Femur (tissue), 1 donor: ENCODE measurements around the gene PRKD1.
"Not testable (repeated sequence)": the region's sequence is repeated elsewhere in the genome, so short reads cannot be mapped to it uniquely, and the experiment has no call there.

Experiments
- DNase-seq: peaks from one replicate; pipeline ENCODE4 v3.0.0-alpha.2; 2017

PRKD1 gene

DNA sequence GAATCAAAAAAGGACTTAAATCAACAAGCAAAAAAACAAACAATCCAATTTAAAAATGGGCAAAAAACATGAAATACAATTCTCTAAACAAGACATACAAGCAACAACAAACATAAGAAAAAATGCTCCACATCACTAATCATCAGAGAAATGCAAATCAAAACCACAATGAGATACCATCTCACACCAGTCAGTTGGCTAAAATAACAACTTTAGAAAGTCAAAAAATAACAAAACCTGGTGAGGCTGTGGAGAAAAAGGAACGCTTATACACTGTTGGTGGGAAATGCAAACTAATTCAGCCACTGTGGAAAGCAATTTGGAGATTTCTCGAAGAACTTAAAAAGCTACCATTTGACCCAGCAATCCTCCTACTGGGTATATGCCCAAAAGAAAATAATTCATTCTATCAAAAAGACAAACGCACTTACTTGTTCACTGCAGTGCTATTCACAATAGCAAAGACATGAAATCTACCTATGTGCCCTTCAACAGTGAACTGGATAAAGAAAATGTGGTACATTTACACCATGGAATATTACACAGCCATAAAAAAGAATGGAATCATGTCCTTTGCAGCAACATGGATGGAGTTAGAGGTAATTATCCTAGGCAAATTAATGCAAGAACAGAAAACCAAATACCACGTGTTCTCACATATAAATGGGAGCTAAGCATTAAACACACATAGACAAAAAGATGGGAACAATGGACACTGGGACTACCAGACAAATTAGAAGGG, 26.9 kb downstream of the PRKD1 start:
- DNase-seq = no peak

DNA sequence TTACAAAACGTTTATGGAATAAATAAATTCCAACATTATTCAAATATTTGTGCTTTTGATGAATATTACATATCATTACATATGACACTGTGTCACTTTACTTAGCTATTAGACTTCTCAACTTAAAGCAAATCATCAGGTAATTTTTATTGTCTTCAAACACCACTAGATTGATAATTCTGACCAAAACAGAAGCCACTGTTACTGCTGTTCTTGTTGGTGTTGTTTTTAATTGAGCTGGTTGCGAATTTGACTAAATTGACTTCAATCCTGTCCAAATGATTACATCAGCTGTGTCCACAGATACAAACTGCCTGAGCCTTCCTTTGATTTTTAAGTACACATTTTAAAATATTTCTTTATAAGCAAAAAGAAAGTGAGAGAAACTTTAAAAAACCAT, 29.2 kb downstream of the PRKD1 start:
- no peak for DNase-seq

DNA sequence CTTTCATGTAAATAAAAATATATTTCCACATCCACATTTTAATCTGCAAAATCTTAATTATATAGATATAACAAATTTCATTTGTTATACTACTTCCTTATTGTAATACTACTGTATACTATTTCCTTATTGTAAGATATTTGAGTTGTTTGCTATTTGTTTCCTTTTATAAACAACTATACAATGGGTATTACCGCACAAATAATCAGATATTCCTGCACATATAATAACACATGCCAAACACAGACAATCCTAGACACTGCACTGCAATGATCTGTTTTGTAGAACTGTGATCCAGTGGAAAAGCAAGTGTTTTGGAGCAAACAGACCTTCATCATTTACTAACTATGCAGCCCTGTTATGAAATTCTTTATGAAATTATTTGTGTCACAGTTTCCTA, 30.5 kb downstream of the PRKD1 start:
- DNase-seq = no peak

DNA sequence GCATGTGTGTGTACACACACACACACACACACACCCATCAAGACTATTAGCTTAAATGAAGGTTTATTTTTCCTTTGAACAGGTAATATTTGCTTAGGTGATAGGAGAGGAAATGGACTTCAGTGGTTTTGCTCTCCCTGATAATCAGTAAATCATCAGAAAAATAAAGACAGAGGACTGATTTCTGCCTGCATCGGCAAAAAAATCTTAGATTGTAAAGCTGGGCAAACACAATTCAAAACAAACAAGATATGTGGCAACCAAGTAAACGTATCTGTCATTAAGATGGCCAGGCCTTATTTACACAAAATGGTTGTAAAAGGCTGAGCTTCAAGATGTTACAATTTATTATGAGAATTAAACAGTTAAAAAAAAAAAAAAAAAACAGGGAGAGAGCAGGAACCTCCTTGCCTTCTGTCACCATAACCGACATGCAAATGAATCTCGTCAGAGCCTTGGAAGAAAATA, 31.3 kb downstream of the PRKD1 start:
- DNase-seq = no peak

DNA sequence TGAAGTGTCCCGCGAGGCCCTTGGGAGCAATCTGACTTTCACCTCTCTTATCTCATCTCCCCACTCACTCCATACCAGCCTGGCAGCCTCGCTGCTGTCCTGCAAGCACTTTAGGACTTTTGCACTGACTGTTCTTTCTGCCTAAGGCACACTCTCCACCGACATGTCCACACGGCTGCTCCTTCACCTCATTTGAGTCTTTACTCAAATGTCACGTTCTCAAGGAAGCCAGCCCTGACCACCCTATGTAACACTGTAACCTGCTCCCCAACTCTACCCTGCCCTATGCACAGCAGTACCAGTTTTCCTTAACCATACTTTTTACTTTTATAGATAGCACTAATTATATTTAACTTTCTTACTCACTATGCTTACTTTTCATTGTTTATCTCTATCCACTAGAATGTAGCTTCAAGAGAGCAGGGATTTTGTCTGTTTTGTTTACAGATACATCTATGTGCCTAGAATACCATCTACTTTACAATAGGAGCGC, 32.0 kb downstream of the PRKD1 start:
- no peak for DNase-seq

DNA sequence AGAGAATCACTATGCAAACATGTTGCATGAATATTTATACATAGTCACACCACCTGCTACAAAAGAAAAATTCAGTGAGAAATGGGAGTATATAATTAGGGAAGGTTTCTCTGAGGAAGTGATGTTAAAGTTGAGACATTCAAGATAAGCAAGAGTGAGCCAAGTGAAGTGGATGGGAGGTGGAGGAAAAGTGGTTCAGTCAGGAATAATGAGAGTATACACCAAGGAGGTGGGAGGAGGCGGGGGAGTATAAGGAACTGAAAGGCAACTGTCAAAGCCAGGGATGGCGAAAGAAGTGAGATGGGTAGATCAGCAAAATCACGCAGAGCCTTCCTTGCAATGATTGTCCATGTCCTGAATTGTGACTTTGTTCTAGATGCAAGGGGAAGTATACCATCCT, 33.7 kb downstream of the PRKD1 start:
- DNase-seq = no peak

DNA sequence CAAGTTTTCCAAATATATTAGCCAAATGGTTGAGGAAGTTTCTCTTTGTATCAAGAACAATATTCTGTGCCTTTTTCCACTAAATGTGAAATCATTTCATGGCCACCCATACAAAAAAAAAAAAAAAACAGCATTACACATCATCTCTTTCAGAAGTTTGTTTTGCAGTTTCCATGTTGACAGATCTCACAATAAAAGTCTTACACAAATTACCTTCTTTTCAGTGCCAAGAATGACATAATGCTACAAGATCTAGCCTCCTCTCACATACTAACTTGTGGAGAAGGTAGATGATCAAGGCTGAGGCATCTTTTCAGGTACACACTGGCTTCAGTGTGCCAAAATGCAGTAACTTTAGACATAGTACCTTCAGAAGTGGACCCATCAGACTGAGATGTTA, 35.3 kb downstream of the PRKD1 start:
- DNase-seq = no peak

DNA sequence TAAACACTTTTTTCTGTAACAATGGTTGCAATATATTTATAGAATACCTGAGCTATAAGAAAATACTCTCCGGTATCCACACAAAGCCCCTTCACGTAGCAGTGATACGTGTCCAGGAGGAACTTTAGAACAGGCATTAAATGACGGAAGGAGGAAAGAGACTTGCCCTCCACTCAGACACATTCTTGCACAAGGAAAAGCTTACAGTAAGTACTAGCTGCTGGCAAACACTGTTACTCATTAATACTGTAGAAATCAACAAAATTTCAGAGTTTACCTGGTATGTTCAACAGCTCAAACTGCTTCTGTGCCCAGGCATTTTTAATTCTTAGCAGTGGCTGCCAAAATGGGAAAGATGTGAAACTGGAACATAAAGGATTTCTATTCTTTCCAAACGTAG, 41.7 kb downstream of the PRKD1 start:
- no peak for DNase-seq

DNA sequence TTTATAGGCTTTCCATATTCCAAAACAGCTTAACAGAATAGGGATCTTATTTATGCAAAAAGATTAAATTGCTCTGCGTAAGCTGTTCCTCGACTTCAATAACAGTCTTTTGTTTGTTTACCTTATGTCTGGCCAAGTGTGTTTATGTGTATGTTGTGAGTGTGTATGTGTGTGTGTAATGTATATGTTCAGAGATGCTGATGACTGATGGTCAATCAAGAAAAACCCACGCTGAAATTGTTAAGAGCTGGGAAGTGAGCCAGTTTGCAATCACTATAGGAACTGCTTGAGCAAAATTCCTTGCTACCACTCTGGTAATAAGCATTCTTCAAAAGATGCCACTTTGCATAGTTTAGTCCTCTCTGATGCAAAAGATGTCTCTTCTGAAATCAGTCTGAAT, 59.6 kb downstream of the PRKD1 start:
- no peak for DNase-seq

DNA sequence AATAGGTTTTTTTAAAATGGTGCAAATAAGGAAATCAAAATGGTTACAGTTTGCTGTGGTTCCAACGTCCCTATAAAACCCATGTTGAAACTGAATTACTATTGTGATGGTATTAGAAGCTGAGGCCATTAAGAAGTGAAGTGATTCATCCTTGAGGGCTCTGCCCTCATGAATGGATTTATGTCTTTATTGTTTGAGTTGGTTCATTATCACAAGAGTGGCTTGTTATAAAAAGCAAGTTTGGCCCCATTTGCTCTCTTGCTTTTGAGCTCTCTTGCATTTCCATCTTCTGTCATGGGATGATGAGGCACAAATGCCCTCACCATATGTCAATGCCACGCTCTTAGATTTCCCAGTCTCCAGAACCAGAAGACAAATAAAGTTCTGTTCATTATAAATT, 62.3 kb downstream of the PRKD1 start:
- DNase-seq = no peak

DNA sequence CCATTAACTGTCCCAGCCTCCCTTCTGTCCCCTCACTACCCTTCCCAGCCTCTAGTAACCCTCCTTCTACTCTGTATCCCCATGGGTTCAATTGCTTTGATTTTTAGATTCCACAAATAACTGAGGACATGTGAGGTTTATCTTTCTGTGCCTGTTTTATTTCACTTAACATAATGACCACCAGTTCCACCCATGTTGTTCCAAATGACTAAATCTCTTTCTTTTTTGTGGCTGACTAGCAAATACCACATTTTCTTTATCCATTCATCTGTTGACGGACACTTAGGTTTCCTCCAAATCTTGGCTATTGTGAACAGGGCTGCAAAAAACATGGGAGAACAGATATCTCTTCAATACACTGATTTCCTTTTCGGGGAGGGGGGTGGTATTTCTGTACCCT, 65.7 kb downstream of the PRKD1 start:
- no peak for DNase-seq

DNA sequence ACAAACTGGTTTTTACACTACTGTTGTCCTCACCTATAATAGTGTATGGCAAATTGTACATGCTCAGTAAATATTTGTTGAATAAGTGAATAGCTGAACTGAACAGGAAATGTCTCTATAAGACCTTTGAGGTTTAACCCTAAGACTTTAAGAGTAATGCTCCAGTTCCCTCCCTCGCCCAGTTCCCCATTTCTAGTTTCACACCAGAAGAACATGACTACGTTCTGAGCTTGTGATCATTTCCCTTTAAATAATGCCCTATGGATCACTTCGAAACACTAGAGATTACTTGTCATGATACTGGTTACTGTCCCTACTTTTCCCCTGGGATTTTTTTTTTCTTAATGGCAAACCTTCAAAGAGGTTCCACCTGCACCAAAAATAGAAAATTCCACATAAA, 69.3 kb downstream of the PRKD1 start:
- DNase-seq = no peak

DNA sequence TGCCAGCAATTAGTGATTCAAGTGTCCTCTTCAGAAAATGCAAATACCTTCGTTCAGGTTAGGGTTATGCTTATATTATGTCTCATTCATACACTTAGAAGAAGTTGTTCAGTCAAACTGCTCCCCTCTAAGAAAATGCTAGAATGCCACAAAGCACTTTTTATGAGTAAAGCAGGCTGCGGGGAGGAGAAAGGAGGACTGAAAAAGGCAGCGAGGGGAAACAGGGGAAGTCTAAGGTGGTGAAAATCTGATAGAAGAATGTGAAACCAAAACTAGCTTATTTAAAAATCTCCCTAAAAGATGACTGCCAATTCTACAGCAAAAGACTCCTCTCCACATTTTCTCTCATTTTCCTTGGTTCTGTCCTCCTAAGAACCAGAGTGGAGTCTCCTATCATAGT, 70.1 kb downstream of the PRKD1 start:
- DNase-seq = no peak

DNA sequence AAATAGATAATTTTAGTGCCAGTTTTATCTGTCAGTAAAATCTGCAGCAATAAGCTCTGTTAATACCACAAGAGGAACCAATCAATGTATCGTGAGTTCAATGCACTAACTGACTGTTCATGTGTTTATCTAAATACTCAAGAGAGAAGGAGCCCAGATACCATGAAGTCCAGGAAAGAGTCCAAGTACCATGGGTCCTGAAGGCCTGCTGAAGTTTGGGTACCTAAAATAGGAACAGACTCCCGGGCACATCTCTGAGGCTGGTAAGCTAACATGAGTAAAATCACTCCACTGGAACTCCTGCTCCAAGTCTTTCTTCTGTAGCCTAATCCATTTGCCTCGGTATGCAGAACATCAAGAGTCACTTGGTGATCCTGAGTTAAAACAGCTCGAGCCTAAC, 71.1 kb downstream of the PRKD1 start:
- no peak for DNase-seq

DNA sequence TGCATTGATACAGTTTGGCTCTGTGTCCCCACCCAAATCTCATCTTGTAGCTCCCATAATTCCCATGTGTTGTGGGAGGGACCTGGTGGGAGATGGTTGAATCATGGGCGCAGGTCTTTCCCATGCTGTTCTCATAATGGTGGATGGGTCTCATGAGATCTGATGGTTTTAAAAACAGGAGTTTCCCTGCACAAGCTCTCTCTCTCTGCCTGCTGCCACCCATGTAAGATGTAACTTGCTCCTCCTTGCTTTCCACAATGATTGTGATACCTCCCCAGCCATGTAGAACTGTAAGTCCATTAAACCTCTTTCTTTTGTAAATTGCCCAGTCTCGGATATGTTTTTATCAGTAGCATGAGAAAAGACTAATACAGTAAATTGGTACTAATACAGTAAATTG, 74.0 kb downstream of the PRKD1 start:
- DNase-seq = not testable (repeated sequence)

DNA sequence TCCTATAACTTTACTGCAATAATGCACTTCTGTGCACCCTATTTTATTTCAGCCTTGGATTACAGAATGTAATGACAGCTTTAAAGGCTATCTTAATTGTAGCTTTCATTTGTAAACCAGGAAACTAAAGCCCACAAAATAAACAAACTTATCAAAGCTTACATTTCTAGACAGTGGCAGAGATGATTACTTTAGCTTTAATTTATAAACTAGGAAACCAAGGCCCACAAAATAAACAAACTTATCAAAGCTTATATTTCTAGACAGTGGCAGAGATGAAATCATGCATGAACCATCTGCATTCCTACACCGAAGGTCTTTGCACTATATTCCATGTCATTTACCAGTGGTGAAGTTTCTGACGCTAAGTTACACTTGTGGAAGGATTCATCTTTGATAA, 74.4 kb downstream of the PRKD1 start:
- no peak for DNase-seq

DNA sequence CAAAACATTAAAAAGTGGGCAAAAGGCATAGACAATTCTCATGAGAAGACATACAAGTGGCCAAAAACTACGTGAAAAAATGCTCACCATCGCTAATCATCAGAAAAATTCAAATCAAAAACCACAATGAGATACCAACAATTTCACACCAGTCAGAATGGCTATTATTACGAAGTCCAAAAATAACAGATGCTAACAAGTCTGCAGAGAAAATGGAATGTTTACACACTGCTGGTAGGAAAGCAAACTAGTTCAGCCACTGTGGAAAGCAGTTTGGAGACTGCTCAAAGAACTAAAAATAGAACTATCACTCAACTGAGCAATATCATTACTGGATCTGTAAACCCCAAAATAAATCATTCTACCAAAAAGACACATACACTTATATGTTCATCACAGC, 76.2 kb downstream of the PRKD1 start:
- DNase-seq = no peak

DNA sequence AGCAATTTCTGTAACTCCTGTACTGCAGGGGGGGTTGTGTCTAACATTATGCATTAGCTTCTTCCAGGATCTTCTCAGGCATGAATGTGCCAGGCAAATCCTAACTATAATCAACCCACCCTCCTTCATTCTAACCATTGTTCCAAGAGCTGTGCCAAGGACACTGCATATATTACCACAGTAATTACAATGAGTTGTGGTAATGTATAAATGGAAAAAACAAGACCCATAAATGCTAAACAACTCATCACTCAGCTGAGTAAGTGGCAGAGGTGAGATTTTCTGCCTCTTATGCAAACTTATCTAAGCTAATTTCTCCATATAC, 80.6 kb downstream of the PRKD1 start:
- DNase-seq = no peak

DNA sequence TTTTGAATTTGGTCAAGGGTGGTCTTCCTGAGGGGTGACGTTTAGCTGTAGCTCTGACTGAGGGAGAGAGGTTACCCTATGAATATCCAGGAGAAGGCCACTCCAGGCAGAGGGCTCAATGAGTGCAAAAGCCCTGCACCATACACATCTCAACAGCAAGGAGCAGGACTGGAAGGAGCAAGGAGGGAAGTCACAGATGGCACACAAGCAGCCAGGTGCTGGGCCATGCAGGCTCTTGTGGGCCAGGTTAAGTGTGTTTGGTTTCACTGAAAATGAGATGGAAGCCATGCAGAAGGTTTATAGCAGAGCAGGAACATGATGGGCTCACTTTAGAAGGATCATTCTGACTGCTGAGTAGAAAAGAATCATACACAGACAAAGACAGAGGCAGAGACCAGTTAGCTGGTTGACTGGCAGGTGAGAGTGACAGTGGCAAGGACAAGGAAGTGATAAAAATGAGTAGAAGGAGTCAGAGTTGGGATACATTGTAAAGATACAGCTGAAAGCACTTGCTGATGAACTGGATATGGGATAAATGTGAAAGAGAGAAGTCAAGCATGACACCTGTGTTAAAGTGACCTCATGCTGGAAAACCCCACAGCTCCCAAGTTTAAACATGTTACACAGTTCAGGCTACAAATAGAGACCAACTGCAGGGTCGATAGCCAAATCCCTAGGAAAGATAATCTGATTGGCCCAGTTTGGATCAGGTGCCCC, 81.2 kb downstream of the PRKD1 start:
- DNase-seq = no peak

DNA sequence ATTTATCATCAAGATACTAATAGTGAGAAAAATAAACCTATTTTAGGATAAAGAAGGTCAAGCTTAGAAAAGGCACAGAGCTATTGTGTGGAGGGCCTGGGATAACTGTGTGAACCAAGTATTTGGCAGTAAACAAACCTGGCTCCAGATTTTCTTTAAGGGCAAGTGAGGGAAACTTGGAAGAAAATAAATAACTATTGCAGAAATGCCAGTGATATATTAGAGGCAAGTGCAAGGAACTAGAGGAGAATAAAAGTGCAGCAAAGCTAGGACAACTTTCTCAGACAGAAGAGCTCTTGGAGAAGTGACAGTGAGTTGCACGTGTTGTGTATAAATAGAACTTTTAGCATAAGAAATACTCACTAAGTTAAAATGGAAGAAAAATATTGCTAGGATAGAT, 83.7 kb downstream of the PRKD1 start:
- DNase-seq = no peak

DNA sequence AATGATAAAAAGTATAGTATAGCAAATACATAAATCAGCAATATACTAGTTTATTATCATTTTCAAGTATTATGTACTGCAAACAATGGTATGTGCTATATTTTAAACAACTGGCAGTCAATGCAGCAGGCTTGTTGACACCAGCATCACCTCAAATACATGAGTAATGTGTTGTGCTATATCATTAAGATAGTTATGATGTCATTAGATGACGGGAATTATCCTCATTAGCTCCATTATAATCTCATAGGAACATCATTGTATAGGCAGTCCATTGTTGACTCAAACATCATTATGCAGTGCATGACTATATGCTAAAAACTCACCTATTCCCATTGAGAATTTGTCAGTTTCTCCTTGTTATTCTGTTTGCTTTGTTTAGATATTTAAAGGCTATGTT, 85.4 kb downstream of the PRKD1 start:
- DNase-seq = no peak

DNA sequence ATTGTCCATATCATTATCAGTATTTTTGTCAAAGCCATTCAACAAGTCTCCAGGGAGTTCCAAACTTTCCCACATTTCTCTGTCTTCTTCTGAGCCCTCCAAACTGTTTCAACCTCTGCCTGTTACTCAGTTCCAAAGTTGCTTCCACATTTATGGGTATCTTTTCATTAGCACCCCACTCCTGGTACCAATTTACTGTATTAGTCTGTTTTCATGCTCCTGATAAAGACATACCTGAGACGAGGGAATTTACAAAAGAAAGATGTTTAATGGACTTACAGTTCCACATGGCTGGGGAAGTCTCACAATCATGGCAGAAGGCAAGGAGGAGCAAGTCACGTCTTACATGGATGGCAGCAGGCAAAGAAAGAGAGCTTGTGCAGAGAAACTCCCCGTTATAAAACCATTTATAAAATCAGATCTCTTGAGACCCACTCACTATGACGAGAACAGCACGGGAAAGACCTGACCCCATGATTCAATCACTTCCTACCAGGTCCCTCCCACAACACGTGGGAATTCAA, 87.2 kb downstream of the PRKD1 start:
- DNase-seq = not testable (repeated sequence)

DNA sequence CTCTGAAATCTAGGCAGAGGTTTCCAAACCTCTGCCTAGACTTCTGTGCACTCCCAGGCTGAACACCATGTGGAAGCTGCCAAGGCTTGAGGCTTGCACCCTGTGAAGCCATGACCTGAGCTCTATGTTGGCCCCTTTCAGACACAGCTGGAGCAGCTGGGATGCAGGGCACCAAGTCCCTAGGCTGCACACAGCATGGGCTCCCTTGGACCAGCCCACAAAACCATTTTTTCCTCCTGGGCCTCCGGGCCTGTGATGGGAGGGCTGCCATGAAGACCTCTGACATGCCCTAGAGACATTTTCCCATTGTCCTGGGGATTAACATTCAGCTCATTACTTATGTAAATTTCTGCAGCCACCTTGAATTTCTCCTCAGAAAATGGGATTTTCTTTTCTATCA, 88.0 kb downstream of the PRKD1 start:
- not testable (repeated sequence) for DNase-seq

DNA sequence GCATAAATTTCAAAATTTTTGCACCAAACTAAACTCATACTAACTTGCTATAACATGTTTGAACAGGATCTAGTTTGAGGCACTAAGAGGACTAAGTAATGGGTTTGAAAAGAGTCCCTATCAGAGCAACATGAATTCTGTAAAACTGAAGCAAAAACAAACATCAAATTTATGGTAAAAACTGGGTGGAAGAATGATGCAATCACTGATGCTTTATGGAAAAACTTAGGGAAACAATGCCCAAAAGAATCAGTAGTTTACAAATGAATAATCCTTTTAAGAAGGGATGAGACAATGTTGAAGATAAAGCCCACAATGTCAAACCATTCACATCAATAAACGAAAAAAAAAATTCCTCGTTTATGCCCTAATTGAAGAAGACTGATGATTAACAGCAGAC, 88.9 kb downstream of the PRKD1 start:
- DNase-seq = no peak

DNA sequence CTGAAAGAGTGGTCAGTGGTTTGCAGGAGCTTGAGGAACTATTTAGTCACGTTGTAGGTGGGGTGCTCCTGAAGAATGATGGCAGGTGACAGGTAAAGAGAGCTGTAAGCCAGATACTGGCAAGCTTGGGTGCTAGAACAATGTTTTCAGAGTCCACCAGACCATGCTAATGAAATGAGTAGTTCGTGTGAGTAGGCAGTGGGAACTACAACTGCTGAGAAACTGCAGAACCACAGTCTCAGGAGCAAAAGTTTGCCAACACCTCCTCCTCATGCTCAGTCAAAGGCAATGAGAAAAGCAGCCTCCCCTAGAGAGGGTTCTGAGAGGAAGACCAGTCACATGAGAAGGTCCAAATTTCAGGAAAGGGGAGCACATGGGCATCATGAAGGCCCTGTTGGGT, 91.3 kb downstream of the PRKD1 start:
- no peak for DNase-seq
